HG03280 (cell line): ENCODE data around the gene SKIL.

Source experiments
- ATAC-seq: cut with Tn5 transposase; IDR thresholded peaks from one replicate; pipeline ENCODE4 v1.9.1; 2021; ENCODE audit warnings: mild to moderate bottlenecking, moderate library complexity; ENCODE audit not compliant: unreplicated experiment

Gene SKIL

DNA sequence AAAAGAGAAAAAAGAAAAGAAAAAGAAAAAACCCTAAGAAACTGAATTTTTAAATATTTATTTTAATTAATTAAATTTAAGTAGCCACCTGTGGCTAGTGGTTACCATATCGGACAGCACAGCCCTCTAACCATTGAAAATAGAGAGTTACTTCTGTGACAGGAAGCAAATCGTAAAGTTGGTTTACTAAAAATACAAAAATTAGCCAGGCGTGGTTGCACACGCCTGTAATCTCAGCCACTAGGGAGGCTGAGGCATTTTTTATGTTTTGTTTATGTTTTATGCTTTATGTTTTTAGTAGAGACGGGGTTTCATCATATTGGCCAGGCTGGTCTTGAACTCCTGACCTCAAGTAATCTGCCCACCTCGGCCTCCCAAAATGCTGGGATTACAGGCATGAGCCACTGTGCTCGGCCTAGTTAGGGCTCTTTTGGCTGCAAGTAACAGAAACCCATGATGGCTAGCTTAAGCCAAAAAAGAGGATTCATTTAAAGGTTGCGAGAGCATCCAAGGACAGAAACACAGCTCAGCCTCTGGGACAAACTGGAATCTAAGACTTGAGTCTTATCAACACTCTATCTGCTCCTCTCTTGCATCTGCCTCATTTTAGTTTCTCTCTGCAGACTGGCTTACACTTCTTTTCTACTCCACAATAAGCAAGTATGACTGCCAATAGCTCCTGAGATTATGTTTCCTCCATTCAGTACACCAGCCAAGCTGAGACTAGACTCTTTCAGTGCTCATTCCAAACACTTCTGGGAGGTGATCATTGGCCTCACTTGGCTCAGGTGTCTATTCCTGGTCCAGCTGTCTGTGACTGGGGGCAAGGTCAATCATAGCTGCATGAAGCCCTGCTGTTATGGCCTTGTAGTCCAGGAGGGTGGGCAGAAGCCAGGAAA lies 6.8 kb upstream of the SKIL start:
- ATAC-seq = no peak

DNA sequence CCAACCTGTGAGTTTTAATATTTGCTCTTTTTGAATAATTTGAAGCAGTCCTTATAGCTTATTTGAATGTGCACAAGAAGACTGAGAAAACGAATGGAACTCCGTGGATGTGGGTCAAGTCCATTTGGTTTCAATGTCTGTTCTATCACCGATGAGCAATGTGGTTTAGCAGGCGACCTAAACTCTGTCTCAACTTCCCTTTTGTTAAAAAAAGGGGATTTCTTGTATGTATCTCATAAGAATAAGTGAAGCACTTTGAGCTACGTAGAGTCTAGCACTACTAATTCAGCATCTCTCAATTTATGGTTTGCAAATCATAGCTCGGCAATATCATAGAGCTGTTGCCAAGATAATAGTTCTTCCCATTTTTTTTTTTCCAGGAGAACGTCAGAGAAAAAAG lies 4.6 kb upstream of the SKIL start:
- no peak for ATAC-seq

DNA sequence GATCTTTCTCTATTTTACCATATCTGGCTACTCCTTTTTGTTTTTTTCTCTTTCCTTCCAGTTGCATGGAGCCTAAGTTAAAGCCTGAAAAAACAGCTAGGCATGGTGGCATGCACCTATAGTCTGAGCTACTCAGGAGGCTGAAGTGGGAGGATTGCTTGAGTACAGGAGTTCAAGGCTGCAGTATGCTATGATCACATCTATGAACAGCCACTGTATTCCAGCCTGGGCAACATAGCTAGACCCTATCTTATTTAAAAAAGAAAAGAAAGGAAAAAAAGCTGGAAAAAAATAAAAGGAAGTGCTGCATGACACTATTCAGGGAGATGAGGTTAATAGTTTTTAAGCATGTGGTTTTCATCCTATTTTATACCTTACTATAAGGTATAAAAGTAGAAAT lies 4.0 kb upstream of the SKIL start:
- no peak for ATAC-seq

DNA sequence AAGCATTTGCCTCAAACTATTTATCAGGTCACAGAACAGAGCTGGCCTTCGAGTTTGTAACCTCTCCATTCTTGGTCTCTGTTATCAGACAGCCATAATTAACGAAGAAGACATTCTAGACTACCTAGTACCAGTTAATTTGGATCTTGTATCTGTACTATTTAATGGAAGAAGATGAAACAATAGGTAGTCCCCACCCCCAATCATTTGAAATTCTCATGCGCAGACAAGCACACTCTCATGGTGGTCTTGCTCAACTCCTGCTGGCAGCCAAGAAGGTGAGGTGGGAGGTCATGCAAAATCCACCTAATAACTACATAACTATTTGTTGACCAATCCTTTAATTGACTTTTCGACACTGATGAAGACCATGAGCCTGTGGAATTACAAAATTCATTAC lies 2.8 kb upstream of the SKIL start:
- ATAC-seq = no peak

DNA sequence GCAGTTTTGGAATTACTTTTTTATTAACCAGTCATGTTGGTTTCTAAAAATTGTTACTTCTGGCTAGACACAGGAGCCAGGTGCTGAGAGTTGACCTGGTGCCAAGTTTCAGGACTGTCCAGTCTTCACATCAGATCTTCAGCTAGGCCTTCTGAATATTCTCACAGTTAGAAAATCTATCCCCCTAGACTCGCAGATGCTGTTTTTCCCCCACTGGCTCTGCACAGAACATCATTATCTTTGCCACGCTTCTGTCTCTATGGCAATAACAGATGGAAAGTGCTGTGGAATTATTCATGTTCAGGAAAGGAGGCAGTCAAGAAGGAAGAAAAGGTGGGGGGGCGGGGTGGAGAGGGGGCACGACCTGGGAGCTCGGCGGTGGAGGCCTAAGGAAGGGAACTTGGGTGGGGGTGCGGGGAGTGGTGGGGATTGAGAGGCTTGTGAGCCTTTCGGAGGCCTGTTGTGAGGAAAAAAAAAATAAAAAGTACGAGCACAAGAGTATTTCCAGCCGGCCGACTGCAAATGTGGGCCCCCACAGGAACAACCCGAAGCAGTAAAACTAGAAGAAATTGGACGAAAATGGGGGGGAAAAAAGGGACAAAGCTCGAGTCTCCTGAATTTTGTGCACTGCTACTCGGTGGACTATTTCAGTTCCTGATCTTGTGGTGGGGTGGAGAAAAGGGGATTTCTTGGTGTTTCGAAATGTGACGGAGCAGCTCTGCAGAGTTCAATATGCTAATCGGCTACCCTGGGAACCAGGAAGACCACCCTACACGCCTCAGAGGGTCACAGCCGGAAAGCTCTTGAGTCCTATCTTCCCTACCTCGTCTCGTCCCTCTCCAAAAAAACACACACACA lies 1.5 kb upstream of the SKIL start:
- ATAC-seq = peak; percentile 5

GRCh38 chr3:170356596-170357175 lies 829 bp upstream of the SKIL start:
- ATAC-seq = peak; percentile 45

DNA sequence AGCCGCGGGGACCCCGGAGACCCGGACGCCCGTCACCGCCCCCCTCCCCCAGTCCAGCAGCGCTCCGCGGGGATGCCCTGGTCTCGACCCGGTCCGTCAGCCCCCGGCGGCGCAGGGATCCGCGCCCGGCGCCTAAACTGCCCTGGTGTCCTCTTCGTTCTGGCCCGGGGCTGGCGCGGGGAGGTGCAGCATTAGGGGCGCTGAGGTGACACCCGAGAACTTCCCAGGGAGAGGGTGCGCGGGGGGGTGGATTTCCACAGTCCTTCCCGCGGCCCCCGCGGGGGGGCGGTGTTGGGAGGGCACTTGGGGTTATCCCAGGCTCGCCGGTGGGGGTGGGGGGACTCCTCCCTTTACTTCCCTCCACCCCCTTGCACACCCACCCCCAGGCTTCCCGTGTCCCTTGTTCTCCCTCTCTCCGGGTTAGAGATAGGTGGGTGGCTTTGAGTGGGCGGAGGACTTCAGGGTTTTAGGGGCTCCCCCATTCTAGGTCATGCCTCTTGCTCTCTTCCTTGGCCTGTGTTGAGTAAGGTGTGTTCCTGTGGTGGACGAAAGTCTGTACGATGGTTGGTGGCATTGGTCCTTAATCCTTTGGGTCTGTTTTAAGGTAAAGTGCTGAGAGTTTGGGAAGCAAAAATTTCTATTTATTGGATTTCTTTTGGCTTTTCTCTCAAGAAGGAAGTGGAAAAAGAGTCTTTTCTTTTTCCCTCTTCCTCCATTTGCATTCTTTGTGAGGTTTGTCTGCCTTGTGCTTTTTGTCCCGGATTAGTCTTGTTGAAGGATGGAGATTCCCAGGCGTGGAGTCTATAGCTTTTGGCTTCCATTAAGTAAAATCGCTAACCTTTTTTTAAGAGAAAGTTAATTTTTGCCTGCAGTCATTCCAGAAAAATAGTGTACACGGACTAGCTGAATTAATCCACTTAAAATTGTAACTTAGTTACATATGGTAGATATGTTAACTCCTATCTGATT lies 811 bp downstream of the SKIL start:
- ATAC-seq = peak; percentile 4

DNA sequence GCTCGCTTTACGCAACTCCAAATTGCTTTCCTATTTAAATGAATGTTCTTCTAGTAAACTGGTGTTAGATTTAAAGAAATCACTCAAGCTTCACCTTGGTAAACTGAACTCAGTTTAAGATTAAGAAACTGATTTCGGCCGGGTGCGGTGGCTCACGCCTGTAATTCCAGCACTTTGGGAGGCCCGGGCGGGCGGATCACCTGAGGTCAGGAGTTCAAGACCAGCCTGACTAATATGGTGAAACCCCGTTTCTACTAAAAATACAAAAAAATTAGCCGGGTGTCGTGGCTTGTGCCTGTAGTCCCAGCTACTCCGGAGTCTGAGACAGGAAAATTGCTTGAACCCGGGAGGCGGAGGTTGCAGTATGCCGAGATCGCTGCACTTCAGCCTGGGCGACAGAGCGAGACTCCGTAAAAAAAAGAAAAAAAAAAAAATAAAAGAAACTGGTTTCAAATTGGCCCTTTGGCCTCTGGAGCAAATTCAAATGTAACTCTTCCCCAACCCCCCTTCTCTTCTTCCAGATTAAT lies 1.7 kb downstream of the SKIL start:
- no peak for ATAC-seq

- ATAC-seq = no peak
These were observed 3.0 kb downstream of the SKIL start for GRCh38 chr3:170360466-170360865.

DNA sequence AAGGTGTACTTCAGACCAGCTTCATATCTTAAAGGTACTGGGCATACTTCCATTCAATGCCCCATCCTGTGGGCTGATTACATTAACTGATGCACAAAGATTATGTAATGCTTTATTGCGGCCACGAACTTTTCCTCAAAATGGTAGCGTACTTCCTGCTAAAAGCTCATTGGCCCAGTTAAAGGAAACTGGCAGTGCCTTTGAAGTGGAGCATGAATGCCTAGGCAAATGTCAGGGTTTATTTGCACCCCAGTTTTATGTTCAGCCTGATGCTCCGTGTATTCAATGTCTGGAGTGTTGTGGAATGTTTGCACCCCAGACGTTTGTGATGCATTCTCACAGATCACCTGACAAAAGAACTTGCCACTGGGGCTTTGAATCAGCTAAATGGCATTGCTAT lies 3.4 kb downstream of the SKIL start:
- no peak for ATAC-seq

- ATAC-seq = no peak
These were observed 4.2 kb downstream of the SKIL start for GRCh38 chr3:170361711-170362110.

GRCh38 chr3:170363471-170363994 lies 6.0 kb downstream of the SKIL start:
- ATAC-seq = no peak

DNA sequence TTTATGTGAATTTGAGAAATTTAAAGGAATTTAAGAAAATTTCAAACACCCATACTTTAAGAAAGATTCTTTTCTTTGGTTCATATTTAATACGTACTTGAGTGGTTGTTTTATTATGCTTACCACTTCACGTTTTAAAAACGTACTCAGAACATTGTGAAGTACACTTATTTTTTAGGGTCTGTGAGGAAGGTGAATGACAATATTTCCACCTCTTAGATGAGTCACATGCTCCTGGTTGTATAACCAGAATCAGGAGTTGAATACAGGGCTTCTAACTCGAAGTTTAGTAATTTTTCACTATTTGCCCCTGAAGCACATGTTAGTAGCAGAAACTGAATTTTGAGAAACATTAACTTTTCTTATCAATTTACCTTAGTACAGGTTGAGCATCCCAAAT lies 7.5 kb downstream of the SKIL start:
- ATAC-seq = no peak

- ATAC-seq = no peak
These were observed 10.3 kb downstream of the SKIL start for GRCh38 chr3:170367797-170368196.

DNA sequence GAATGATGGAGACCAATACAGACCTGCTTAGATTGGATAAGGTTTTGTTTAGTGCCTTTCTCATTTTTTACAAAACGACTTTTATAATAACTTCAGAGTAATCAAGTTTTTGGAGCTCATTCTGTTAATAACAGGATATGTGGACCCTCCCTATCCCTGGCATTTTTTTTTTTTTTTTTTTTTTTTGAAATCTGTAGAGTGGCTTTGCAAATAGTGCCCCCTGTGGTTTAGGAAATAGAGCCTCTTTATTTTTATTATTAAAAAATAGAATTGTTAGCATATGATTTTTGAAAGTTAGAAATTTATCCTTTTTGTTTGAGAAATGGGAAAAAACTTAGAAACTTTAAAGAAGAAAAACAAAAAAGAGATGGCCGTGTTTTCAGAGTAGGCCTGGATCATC lies 11.4 kb downstream of the SKIL start:
- ATAC-seq = no peak

DNA sequence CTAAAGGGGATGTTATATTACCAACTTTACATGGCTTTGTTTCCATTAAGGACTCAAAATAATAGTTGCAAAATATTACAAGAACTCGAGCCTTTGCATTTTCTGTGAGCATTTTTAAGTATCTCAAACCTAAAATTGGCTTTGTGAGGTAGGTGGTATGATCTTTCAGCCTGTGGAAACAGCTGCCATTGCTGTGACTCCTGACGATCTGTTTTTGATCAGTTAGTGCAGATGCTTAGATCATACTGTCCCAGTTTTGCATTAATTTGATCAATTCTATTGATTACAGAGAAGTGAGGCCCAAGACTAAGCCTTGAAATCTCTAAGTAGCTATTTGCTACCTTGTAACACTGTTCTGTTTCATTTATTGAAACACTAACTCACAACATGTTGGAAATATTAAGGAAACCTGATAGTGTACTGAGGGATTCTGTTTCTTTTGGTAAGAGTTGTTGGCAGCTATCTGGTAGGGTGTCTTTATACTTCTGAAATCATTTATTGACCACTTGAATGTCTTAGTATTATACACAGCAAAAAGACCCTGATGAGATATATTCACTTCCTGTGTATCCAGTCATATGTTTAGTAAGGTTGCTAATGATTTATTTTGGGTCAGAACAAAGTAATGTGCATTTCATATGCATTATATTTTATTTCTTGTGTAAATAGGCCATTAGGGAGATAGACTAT lies 14.8 kb downstream of the SKIL start:
- ATAC-seq = no peak

DNA sequence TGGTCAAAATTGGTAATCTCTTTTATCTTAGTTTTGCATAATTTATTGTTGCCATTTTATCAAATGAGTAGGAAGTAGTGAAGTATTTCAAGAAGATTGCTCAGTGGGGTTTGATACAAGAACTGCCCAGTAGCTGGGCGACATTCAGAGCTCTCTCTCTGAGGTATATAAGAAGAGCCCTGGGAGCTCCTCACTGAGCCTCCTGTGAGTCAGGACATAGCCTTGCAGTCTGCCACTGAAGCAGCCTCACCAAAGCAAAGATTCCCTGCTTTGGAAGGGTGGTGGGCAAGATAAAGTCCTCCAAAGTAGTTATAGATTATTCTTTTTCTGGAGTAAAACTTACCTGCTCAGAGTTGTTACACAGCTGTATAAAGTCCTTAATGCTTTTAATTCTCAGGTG lies 26.1 kb downstream of the SKIL start:
- no peak for ATAC-seq

DNA sequence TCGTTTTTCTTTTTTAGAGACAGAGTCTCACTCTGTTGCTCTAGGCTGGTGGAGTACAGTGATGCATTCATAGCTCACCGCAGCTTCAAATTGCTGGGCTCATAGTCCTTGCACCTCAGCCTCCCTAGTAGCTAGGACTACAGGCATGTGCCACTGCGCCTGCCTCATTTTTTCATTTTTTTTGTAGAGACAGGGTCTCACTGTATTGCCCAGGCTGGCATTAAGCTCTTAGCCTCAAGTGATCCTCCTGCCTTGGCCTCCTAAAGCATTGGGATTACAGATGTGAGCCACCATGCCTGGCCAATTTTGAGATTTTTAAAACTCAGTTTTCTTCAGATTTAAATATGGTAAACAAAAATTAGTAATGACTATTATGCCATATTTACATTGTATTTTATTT lies 29.0 kb downstream of the SKIL start:
- ATAC-seq = no peak

- no peak for ATAC-seq
These were observed 30.4 kb downstream of the SKIL start for GRCh38 chr3:170387950-170388349.
